HG02884 (cell line): ENCODE measurements around the gene TRIP13.
"Not testable (repeated sequence)": the region's sequence is repeated elsewhere in the genome, so short reads cannot be mapped to it uniquely, and the experiment has no call there.

Experiments
- ATAC-seq: cut with Tn5 transposase; IDR thresholded peaks from one replicate; pipeline ENCODE4 v1.9.1; 2021; ENCODE audit warnings: mild to moderate bottlenecking, moderate library complexity; ENCODE audit not compliant: unreplicated experiment

TRIP13 gene

GRCh38 chr5:916441-917293, 24.0 kb downstream of the TRIP13 start:
- no peak for ATAC-seq

DNA sequence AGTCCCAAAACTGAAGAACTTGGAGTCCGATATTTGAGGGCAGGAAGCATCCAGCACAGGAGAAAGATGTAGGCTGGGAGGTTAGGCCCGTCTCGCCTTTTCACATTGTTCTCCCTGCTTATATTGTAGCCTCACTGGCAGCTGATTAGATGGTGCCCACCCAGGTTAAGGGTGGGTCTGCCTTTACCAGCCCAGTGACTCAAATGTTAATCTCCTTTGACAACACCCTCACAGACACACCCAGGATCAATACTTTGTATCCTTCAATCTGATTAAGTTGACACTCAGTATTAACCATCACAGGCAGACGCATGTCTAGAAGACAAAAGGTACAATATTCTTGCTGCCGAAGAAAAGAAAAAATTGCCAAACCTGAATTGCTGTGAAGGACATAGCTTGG, 26.0 kb downstream of the TRIP13 start:
- ATAC-seq: not testable (repeated sequence)

DNA sequence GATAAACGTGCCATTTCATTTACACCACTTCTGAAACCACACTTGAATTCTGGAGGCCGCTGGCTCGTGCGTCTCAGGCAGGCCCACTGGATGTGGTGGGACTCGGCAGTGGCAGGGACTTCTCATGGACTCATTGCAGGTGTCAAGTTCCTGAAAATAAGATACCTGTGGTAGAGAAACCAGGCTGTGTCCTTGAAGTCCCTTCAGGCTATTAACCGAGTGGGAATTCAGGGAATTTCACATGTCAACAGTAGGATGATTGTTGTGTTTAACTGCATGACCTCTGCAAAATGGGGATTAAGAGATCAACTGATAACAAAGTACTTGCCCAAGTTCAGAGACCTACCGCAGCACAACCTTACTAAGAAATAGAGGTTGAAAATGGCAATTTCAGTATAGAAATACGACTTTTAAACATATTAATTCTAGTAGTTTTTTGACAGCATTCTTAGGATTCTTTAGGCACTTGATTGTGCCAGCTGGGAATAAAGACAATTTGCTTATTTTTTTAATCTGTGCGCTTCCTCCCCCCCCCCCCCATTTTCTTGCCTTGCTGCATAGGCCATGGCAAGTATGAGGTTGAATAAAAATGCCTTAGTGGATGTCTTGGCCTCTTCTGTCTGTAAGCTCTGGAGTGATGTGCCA, 26.8 kb downstream of the TRIP13 start:
- no peak for ATAC-seq

DNA sequence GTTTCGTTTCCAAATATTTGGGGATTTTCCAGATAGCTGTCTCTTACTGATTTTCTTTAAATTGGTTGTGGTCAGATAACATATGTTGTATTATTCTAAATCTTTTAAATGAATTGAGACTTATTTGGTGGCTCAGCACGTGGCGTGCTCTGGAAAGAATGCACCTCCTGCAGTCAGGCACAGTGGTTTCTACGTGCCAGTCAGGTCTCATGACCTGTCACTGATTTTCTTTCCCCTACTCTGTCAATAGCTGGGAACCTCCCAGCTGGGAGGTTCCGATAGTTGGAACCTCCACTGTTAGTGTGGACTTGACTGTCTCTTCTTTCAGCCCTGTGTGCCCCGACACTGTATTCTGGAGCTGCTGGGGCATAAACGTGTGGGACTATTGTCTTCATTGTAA, 27.6 kb downstream of the TRIP13 start:
- no peak for ATAC-seq

DNA sequence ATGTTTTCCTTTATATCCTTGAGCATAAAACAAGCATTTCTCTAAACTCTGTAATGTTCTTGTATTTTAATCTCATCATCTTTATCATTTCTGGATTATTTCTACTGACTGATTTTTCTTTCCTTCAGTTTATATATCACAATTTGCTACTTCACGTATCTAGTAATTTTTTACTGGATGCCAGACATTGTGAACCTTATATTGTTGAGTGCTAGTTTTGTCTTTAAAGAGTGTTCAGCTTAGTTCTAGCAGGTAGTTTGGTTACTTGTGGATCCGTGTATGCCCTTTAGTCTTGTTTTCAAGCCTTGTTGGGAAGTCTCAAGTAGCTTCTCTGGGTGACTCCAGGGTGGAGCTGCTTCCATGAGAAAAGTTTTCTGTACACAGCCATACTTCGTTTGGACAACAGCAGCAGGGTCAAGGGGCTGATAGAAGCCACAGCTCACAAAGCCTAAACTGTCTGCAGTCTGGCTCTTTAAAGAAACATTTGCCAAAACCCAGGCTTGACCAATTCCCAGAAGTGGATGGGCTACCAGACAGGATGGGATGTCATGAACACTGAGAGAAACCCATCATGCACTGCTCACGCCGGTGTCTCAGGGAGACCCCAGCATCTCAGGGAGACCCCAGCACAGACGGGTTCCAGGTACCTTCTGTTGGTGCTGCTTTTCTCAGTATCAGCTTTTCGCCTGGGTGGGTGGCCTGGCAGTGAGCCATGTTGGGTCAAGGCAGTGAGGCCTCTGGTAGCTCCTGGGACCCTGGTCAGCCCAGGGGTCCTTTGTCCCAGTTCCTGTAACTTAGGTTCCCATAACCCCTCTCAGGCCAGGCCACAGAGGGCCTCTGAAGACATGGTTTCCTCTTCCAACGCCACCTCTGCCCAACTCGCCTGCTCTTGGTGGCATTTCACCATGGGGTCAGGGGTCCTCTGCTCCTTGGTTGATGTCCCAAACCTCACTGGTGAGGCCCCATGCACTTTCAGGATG, 29.1 kb downstream of the TRIP13 start:
- no peak for ATAC-seq

DNA sequence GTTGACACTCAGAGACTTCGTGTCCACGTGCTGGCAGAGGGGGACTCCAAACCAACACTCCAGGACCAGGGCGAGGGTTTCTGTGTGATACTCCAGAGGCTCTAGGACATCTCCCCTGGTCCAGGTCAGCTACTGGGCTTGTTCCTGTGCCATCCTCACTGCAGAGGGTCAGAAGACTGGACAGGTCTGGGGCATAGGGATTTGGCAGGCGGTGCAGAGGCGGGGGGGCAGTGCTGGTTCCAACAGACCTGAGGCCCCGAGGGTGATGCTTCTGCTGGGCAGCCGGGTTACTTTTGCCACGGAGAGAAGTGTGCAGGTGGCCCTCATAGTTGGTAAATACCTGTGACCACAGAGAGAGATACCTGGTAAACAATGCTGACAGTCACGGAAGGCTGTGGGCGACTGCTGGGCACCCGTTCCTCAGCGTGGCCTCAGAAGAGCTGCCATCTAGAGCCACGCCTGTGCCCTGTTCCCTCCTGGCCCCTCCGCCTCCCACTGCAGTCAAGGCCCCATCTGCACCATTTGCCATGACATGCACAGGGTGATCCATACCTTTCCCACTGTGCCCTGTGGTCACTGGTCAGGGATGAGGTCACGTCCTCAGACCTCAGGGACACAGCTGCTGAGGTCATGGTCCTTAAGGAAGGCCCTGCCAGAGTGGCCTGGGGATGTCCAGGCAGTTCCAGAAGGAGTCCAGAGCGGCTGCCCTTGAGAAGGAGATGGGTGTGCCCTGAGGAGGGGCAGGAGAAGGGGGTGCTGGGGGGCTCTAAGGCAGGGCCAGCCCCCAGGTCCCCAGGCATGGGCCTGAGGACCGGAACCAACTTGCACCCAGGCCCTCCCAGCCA, 30.0 kb downstream of the TRIP13 start:
- no peak for ATAC-seq

DNA sequence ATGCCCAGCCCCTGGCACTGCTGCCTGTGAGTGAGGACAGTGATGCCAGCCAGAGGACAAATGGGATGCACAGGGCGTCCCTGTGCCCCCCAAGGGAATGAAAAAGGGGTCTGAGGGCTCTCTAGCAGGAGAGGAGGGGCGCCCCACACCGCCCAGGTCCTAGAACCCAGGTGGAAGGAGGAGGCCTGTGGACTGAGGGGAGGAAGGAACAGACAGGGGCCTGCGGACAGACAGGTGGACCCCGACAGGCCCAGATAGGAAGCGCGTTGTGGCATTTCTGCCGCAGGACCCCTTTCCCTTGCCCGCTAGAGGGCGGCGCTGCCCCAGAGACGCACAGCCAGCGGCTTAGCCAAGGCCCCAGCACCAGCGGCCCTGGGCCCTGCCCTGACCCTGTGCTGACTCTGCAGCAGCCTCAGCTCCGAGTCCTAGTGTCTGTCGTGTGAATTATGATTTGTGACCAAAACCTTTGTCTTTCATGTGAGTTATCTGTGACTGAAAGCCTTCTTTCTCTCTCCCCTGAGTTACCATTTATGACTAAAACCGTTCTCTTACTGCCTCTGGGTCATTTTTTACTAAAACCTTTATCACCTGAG, 30.7 kb downstream of the TRIP13 start:
- peak; percentile 69 for ATAC-seq

- no peak for ATAC-seq
Observed at GRCh38 chr5:926417-927171, 33.9 kb downstream of the TRIP13 start.

GRCh38 chr5:927172-928015, 34.7 kb downstream of the TRIP13 start:
- ATAC-seq: no peak

GRCh38 chr5:929182-929581, 36.5 kb downstream of the TRIP13 start:
- ATAC-seq: not testable (repeated sequence)

DNA sequence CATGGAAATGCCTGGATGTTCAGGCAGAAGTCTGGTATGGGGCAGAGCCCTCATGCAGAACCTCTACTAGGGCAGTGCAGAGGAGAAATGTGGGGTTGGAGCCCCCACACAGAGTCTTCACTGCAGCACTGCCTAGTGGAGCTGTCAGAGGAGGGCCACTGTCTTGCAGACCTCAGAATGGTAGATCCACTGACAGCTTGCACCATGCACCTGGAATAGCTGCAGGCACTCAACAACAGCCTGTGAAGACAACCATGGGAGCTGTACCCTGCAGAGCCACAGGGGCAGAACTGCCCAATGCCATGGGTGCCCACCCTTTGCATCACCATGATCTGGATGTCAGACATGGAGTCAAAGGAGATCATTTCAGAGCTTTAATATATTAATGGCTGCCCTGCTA, 36.9 kb downstream of the TRIP13 start:
- ATAC-seq: no peak

GRCh38 chr5:930866-931265, 38.2 kb downstream of the TRIP13 start:
- ATAC-seq: no peak

DNA sequence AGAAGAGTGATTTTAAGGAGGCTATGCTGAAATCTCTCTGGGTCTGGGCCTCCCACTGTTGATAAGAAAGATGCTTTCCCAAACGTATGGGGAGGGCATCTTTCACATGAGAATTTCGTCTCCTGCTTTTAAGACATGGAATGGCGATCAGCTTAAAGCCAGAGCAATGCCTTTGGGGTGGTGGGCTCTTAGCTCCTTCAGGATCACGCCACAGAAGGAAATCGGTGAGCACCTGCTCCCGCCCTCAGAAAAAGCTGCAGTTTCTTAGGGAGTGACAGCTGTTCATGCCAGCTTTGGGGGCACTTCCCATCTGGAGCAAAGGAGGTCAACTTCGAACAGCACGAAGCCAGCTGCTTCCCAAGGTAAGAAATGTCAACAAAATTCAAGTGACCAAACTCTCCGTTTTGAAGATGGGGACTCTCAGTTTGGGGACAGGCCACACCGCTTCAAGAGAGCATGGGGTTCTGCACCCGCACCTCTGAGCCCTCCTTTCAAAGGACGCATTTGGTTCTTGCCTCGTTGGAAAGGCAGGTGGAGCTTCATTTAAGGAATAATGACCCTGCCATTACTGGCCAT, 39.0 kb downstream of the TRIP13 start:
- ATAC-seq: no peak

GRCh38 chr5:932151-932627, 39.5 kb downstream of the TRIP13 start:
- no peak for ATAC-seq

GRCh38 chr5:932628-933250, 40.1 kb downstream of the TRIP13 start:
- no peak for ATAC-seq

DNA sequence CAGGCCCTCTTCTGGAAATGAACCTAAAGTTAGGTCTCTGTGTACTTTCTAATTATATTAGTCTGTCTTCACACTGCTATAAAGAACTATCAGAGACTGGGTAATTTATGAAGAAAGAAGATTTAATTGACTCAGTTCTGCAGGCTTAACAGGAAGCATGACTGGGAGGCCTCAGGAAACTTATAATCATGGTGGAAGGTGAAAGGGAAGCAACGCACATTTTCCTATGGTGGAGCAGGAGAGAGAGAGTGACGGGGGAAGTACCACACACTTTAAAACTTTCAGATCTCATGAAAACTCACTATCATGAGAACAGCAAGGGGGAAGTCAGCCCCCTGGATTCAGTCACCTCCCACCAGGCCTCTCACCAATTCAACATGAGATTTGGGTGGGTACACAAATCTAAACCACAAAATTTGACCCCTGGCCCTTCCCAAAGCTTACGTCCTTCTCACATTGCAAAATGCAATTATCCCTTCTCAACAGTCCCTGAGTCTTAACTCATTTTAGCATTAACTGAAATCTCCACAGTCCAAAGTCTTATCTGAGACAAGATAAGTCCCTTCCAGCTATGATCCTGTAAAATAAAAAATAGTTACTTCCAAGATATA, 40.7 kb downstream of the TRIP13 start:
- no peak for ATAC-seq

DNA sequence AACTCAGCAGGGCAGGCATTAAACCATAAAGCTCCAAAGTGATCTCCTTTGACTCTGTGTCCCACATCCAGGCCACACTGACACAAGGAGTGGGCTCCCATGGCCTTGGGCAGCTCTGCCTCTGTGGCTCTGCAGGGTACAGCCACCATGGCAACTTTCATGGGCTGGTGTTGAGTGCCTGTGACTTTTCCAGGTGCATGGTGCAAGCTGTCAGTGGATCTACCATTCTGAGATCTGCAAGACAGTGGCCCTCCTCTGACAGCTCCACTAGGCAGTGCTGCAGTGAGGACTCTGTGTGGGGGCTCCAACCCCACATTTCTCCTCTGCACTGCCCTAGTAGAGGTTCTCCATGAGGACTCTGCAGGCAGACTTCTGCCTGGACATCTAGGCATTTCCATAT, 41.3 kb downstream of the TRIP13 start:
- ATAC-seq: not testable (repeated sequence)
